ENCODE data around the gene SDF2L1. TPM values are rescaled to one million over a fixed set of nuclear protein-coding genes. Genes with fewer than 3 reads are reported as not detected.

Gene SDF2L1
- total and polyA plus RNA-seq, 10 of the 15 experiments (the other 5 are each of a cell fraction or from before 2014, with no cell fraction given): 3.0 to 214 (median 55.5) TPM

DNA sequence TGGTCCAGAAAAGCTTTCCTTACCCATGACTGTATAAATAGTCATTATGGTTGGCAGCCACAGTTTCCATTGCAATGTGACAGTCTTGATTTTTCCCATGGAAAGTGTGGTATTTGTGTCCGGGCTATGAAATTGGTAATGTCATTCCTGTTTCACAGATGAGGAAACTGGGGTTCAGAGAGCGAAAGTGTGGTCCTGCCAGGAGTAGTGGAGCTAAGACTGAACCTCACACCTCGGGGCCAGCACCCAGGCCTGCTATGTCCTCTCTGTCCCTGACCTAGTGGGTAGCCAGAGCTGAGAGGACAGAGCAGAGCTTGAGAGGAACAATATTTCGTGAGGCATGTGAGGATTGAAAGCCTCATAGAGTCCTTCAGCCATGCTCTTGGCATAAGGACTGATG lies 11.1 kb upstream of the SDF2L1 start:
- DNase-seq (ENCODE audit: low read depth, low spot score): no peak

GRCh38 chr22:21632237-21632895 lies 9.7 kb upstream of the SDF2L1 start, which contains the start of gene CCDC116:
CCDC116 (plus strand) TSS chr22:21632760; CDS start chr22:21633182, 422 bp downstream.
- FAIRE-seq: no peak
- Histone ChIP-seq H3K9ac (ENCODE audit: control insufficient read depth, insufficient read depth, low read length) (no peak within 1 kb of the TSS), H3K27me3 (replicated peaks in 1 of 2; ENCODE audit: control insufficient read depth in 2 of 2, insufficient read depth in 2 of 2, low read length in 1 of 2) (no peaks in the 10 kb centered on the region), H3K4me2 (ENCODE audit: control insufficient read depth, insufficient read depth) (no peak within 1 kb of the TSS), H4K20me1 (ENCODE audit: control insufficient read depth, insufficient read depth) (no peaks in the 10 kb centered on the region), H3K27ac (ENCODE audit: control insufficient read depth, insufficient read depth) (no peak within 1 kb of the TSS), H3K4me1 (ENCODE audit: control insufficient read depth, insufficient read depth, low read length) (peaks cover 10% of the 10 kb centered on the region; the same call in 1 of the 2 replicates), H3K36me3 (ENCODE audit: control insufficient read depth in 2 of 2, insufficient read depth in 2 of 2, low read length in 1 of 2) (peaks cover 3 to 5% of the 10 kb centered on the region in 2 experiments; a peak in 2 of 4 replicates), H3K4me3 (no peak within 1 kb of the TSS), H2AFZ (ENCODE audit: control insufficient read depth, low read depth, low read length) (no peak within 1 kb of the TSS), H3K79me2 (ENCODE audit: control insufficient read depth, insufficient read depth, low read length) (peaks cover 22% of the 10 kb centered on the region), H3K9me3 (replicated peaks; ENCODE audit: control insufficient read depth, insufficient read depth, low read length) (no peaks in the 10 kb centered on the region)
- BruUV-seq (replicated peaks): no TSS peak
- DNase-seq (ENCODE audit: low read depth, low spot score): no peak
- ChIA-PET CTCF (interaction anchor here (5.9 kb wide), 1 partner anchor 9 kb away, joined by 106 read pairs; the partner anchor contains the start of gene SDF2L1), SMC1A (ENCODE audit: uncharacterized antibody, unreplicated experiment) (interaction anchor here (1.5 kb wide), 1 partner anchor 11 kb away, joined by 3 read pairs; no protein-coding TSS in a partner anchor), RAD21 (ENCODE audit: unreplicated experiment) (interaction anchor here (1.1 kb wide), 1 partner anchor 14 kb away, joined by 3 read pairs; no protein-coding TSS in a partner anchor), POLR2A (no interaction called here)
- WGBS (ENCODE audit: insufficient coverage, insufficient replicate concordance, low lambda C conversion rate, missing lambda C conversion rate): 71% methylated on average over 25 of the region's 27 CpGs
- no peak for ATAC-seq
- in situ Hi-C loops (cut with MboI) (no loop called here), intact Hi-C loops (cut with micrococcal nuclease; ENCODE audit: unreplicated experiment) (no loop called here)
- TF ChIP-seq FOXK2 (IDR thresholded peaks at IDR 0.05) (no peak), CHD1 (IDR thresholded peaks at IDR 0.05; ENCODE audit: low read depth, low read length) (no peak), HDAC2 (IDR thresholded peaks at IDR 0.05) (no peak), BCL3 (IDR thresholded peaks at IDR 0.05; ENCODE audit: borderline replicate concordance, insufficient read depth, low read depth, low read length, poor library complexity, severe bottlenecking) (no peak), POU2F2 (IDR thresholded peaks at IDR 0.05; ENCODE audit: borderline replicate concordance, low read depth, low read length) (0 out of 3 replicates have a peak, but pooled peaks have one; percentile 36), REST (IDR thresholded peaks at IDR 0.05; ENCODE audit: low read depth, low read length) (no peak), ZNF622 (IDR thresholded peaks at IDR 0.05) (no peak), POLR2A (IDR thresholded peaks at IDR 0.05; ENCODE audit: low read depth, low read length) (peak; percentile 69; the same call in 1 of the 2 replicates), NR2C2 (IDR thresholded peaks at IDR 0.05; ENCODE audit: borderline replicate concordance, control insufficient read depth, insufficient read length, low read depth) (no peak), PAX8 (IDR thresholded peaks at IDR 0.05) (no peak), KDM1A (IDR thresholded peaks at IDR 0.05; ENCODE audit: borderline replicate concordance) (no peak)

More for the DNA sequence above, 11.1 kb upstream of the SDF2L1 start:
- TF ChIP-seq TARDBP (IDR thresholded peaks at IDR 0.05; ENCODE audit: borderline replicate concordance): no peak
- TF ChIP-seq RB1 (IDR thresholded peaks at IDR 0.05; ENCODE audit: borderline replicate concordance): no peak
- H3K4me1 ChIP-seq (ENCODE audit: control insufficient read depth, insufficient read depth, low read length): peaks cover 10% of the 10 kb centered on the region; the same call in 1 of the 2 replicates
- H3K9me3 ChIP-seq (replicated peaks; ENCODE audit: control insufficient read depth, insufficient read depth, low read length): no peaks in the 10 kb centered on the region
- H4K20me1 ChIP-seq (ENCODE audit: control insufficient read depth, insufficient read depth): no peaks in the 10 kb centered on the region
- no peak overlapping the region for H3K27ac ChIP-seq (ENCODE audit: control insufficient read depth, insufficient read depth)
- H3K79me2 ChIP-seq (ENCODE audit: control insufficient read depth, insufficient read depth, low read length): peaks cover 27% of the 10 kb centered on the region
- H2AFZ ChIP-seq (ENCODE audit: control insufficient read depth, low read depth, low read length): no peak overlapping the region
- WGBS (ENCODE audit: insufficient coverage, insufficient replicate concordance, low lambda C conversion rate, missing lambda C conversion rate): 69% methylated on average over 4 of the region's 4 CpGs
- POLR2A ChIA-PET: interaction anchor here (0.6 to 3.9 kb wide), 4 partner anchors 11 to 64 kb away, joined by 3 to 42 read pairs (median 6); partner anchors contain the start of gene SDF2L1
- ATAC-seq (no peak), FAIRE-seq (no peak)
- SMC1A ChIA-PET (ENCODE audit: uncharacterized antibody, unreplicated experiment): interaction anchor here (0.8 to 3.1 kb wide), 4 partner anchors 11 to 62 kb away, joined by 4 to 39 read pairs (median 18); partner anchors contain the start of gene SDF2L1
- H3K4me2 ChIP-seq (ENCODE audit: control insufficient read depth, insufficient read depth): no peak overlapping the region
- intact Hi-C loops (cut with micrococcal nuclease; ENCODE audit: unreplicated experiment) (no loop called here), in situ Hi-C loops (cut with MboI) (no loop called here)
- CTCF ChIA-PET: interaction anchor here (0.8 to 5.9 kb wide), 6 partner anchors 9 to 531 kb away, joined by 3 to 106 read pairs (median 4); partner anchors contain the start of gene SDF2L1
- BruUV-seq (replicated peaks): no TSS peak
- H3K9ac ChIP-seq (ENCODE audit: control insufficient read depth, insufficient read depth, low read length): no peak overlapping the region
- RAD21 ChIA-PET (ENCODE audit: unreplicated experiment): interaction anchor here (0.6 to 3.8 kb wide), 6 partner anchors 11 to 542 kb away, joined by 3 to 50 read pairs (median 4); partner anchors contain the start of gene SDF2L1
- no peak overlapping the region for H3K4me3 ChIP-seq
- H3K27me3 ChIP-seq (replicated peaks in 1 of 2; ENCODE audit: control insufficient read depth in 2 of 2, insufficient read depth in 2 of 2, low read length in 1 of 2): no peaks in the 10 kb centered on the region
- peaks cover 3 to 5% of the 10 kb centered on the region in 2 experiments; a peak in 3 of 4 replicates for H3K36me3 ChIP-seq (ENCODE audit: control insufficient read depth in 2 of 2, insufficient read depth in 2 of 2, low read length in 1 of 2)

Data from GM12878 (cell line).